Stimulated activated CD8-positive, alpha-beta memory T cell treated with anti-CD3 and anti-CD28 coated beads, Interleukin-15, amount 100 ng/mL, for 24 hours (primary cell): Measurements from ENCODE around the gene TM2D3.

Experiments used
- DNase-seq: peaks from one replicate; pipeline ENCODE4 v3.0.0-alpha.2; 2020; ENCODE audit warnings: low read depth

TM2D3 gene

GRCh38 chr15:101602801-101603200 is 49.4 kb downstream of the TM2D3 start:
- no peak for DNase-seq

- DNase-seq, result no peak
These were observed 52.1 kb downstream of the TM2D3 start for GRCh38 chr15:101600035-101600434.

- DNase-seq, result no peak
These were observed 53.1 kb downstream of the TM2D3 start for GRCh38 chr15:101599091-101599490.

DNA sequence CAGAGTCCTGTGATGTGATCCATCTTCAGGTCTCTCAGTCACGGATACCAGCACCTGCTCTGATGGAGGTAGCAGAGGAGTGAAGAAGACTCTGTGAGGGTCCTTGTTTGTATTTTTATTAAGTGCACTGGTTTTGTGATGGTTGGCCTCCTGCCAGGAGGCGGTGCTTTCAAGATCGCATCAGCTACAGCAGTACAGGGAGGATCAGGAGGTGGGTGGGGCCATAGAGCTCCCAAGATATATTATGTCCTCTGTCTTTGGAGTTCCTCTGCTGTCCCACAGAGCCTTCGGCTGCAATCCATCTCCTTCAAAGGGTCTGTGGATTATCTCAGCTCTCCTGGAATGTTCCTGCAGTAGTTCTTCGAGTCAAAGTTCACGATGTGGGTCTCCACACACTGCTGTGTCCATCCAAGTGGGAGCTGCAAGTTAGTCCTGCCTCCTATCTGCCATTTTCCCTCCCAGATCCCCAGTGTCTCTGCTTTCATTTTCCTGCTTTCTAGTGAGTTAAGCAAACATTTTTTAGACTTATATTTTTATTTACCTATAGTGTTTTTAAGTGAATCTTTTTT is 54.7 kb downstream of the TM2D3 start:
- DNase-seq, result no peak

DNA sequence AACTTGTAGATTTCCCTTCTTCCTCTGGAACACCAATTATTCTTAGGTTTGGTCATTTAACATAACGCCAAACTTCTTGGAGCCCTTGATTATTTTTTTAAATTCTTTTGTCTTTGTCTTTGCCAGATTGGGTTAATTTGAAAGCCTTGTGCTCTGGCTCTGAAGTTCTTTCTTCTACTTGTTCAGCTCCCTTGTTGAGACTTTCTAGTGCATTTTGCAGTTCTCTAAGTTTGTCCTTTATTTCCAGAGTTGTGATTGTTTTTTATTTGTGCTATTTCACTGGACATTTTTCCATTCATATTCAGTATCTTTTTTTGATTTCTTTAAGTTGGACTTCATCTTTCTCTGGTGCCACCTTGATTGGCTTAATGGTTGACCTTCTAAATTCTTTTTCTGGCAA is 55.5 kb downstream of the TM2D3 start:
- no peak for DNase-seq
